ENCODE results near the gene NINJ2. TPM values are rescaled to one million over a fixed set of nuclear protein-coding genes. Genes with fewer than 3 reads are reported as not detected.

Gene NINJ2
- total RNA-seq, 1 donor from 2014 or later, result 0.31 TPM

DNA sequence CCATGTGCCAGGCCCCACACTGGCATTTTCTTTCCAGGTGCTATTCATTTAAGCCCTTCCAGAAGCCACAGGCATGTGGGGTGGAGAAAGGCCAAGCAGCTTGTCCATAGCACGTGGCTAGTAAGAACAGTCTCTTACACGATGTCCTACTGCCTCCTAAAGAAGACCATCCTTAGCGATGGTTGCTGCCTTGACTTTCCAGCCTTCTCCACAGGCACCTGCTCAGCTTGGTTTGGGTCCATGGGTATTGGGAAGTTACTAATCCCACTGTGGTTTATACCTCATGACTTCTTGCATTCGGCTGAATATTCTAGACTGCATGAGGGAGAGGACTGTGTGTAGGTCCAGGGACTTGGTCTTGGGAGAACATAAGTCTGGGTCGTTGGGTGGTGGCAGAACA is 49.2 kb downstream of the NINJ2 start:
- DNase-seq, result no peak

DNA sequence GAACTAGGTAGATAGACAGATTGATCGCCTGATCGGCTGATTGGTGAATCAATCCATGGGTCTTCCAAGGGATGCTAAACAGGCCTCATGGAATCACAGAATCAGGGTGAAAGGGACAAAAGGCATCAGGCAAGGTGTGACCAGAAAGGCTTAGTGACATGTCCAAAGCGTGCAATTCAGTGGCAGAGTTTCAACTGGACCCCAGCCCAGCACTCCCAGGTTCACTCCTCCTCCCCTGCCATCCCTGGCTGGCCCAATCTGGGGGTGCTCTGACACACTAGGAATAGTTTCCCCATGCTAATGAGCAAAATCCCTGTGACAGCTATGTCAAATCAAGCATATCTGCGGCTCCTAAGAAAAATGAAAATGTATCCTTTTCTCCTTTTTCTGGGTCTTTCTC is 50.4 kb downstream of the NINJ2 start:
- no peak for DNase-seq

DNA sequence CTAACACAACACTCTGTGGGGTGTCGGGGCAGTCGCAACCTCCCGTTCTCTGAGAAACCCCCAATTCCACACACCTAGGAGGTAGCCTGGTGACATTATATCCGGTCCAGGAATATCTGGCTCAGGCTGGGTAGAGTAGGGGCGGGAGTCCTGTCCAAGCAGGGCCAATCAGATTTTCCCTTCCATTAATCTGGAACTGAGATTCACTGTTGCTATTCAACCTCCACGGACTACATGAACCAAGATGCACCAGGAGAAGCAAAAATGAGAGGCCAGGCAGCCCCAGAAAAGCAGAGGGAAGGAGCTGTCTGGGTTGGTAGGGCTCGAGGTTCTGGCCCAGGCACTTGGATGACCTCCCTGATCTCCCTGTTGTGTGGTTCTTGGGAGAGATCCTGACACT is 51.0 kb downstream of the NINJ2 start:
- DNase-seq, result no peak

- DNase-seq, result no peak
Measured at GRCh38 chr12:611721-612120, 51.5 kb downstream of the NINJ2 start.

GRCh38 chr12:608921-609320 is 54.3 kb downstream of the NINJ2 start:
- DNase-seq, result no peak

DNA sequence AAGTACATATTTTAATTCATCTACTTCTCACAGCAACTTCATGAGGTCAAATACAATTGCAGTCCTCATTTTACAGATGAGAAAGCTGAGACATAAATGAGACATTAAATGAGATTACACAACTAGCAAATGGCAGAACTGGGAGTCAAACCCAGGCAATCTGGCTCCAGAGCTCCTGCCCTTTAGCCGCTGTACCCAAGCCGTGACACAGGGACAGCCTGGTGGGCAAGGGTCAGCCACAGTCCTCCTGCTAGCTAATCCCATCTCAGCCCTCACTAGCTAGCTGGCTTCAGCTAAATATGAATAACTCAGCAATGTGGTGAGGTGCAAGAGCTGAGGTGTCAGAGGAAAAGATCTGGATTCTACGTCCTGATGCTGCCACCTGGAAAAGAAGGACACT is 54.8 kb downstream of the NINJ2 start:
- DNase-seq, result no peak

GRCh38 chr12:607541-608001 is 55.7 kb downstream of the NINJ2 start:
- DNase-seq, result no peak

DNA sequence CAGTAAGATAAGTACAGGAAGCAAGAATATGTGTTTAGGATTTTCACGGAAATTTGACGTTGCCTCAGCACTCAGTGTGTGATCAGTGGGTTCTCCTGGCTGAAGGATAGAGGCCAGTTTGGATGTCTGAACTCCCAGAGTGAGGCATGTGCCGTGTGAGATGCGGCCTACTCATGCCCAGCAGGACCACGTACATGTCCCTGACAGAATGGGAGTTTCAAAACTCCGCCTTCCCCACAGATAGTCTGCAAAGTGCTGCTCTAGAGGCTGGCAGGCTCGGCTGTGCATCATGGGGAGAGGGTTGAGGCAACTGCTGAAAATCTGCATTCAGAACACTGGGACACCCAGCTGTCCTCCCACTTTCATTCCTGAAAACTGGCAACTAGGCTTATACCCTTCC is 58.3 kb downstream of the NINJ2 start:
- no peak for DNase-seq

DNA sequence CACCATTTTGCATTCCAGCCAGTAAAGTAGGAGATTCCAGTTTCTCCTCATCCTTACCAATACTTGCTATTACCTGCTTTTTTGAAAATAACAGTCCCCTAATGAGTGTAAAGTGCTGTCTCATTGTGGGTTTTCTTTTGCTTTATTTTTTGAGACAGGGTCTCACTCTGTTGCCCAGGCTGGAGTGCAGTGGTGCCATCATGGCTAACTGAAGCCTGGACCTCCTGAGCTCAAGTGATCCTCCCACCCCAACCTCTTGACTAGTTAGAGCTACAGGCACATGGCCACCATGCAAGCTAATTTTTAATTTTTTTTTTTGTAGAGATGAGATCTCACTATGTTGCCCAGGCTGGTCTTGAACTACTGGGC is 60.6 kb downstream of the NINJ2 start:
- no peak for DNase-seq

- DNase-seq, result no peak
Measured at GRCh38 chr12:601976-602699, 61.1 kb downstream of the NINJ2 start.

DNA sequence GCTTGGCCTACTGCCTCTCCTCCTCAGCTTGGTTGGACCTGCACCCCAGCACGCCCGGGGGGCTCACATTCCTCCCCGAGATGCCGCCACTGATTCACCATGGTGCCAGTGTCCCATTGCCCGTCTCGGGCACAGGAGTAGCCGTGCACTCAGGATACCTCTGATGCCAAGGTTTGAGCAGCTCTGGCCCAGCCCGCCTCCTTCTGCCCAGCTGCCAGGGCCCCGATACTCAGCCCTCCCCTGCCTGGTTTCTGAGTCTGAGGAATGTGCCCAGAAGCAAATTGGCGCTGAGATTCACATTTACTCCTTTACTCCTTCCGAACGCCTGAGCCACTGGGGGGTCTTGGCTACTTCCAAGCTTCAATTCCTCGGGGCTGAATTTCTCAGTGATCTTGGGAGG is 63.5 kb downstream of the NINJ2 start:
- no peak for DNase-seq

- DNase-seq, result no peak
Measured at GRCh38 chr12:597926-598568, 65.2 kb downstream of the NINJ2 start.

DNA sequence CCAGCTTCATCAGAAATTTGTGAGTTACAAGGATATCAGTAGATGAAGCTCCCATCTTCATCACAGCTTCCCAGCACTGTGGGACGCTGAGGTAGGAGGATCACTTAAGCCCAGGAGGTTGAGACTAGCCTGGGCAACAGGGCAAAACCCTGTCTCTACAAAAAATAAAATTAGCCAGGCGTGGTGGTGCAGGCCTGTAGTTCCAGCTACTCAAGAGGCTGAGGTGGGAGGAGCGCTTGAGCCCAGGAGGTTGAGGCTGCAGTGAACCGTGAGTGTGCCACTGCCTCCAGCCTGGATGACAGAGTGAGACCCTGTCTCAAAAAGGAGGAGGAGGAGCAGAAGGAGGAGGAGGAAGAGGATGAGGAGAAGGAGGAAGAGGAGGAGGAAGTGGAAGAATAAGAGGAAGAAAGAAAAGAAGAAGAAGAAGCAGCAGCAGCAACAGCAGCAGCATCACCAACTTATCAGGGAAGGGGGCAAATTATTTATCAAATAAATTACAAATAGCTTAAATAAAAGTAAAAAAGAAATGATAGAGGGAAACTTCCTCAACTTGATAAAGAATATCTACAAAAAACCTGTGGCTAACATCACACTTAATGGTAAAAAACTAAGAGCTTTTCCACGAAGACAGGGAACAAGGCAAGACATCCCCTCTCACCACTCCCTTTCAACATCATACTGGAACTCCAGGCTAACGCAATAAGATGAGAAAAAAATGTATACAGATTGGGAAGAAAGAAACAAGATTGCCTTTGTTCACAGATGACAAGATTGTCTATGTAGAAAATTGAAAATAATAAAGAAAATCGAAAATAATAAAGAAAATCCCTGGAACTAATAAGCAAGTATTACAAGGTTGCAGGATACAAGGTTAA is 69.6 kb downstream of the NINJ2 start:
- no peak for DNase-seq

DNA sequence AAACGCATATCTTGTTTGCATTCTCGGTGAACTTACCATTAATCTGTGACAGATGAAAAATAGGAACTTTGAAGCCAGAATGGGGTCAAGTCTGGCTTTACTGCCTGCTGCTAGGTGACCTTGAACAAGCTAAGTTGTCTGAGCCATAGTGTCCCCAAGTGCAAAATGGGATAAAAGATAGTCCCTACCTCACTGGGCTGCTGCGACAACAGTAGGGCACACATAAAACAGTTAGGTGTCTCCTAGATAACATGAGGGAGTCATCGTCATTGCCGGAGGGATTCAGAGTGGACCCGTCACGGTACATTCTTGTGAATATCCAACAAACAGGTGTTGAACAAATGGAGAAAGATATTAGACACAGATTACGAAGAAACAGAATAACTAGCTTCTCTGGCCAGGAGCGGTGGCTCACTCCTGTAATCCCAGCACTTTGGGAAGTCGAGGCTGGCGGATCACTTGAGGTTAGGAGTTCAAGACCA is 71.2 kb downstream of the NINJ2 start:
- no peak for DNase-seq

GRCh38 chr12:591167-592023 is 71.8 kb downstream of the NINJ2 start:
- no peak for DNase-seq

DNA sequence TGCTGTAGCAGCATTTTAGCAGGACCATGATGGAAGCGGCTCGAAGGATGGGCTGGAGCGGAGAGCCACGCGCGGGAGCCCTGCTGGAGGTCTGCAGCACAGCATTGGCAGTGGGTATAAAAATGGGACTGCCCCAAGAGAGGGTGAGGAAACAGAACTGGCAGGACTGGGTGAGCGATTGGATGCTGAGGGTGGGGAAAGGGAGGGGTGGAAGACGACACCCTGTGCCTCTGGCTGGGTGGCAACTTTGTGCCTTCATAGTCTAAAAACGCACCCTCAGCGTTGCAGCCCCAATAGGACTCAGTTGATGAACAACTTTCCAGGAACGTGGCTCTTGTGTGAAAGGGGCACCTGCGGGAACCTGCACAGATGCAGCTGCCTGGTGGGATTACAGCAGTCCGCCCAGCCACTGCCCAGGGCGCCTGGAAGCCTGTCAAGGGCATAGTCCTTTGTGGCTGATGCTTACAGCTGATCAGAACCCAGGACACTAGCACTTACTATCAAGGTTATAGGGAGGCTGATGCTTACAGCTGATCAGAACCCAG is 73.0 kb downstream of the NINJ2 start:
- DNase-seq, result no peak

- no peak for DNase-seq
Measured at GRCh38 chr12:588646-589045, 74.6 kb downstream of the NINJ2 start.

GRCh38 chr12:588024-588322 is 75.3 kb downstream of the NINJ2 start:
- DNase-seq, result no peak

- DNase-seq, result no peak
Measured at GRCh38 chr12:587132-588023, 75.9 kb downstream of the NINJ2 start.

DNA sequence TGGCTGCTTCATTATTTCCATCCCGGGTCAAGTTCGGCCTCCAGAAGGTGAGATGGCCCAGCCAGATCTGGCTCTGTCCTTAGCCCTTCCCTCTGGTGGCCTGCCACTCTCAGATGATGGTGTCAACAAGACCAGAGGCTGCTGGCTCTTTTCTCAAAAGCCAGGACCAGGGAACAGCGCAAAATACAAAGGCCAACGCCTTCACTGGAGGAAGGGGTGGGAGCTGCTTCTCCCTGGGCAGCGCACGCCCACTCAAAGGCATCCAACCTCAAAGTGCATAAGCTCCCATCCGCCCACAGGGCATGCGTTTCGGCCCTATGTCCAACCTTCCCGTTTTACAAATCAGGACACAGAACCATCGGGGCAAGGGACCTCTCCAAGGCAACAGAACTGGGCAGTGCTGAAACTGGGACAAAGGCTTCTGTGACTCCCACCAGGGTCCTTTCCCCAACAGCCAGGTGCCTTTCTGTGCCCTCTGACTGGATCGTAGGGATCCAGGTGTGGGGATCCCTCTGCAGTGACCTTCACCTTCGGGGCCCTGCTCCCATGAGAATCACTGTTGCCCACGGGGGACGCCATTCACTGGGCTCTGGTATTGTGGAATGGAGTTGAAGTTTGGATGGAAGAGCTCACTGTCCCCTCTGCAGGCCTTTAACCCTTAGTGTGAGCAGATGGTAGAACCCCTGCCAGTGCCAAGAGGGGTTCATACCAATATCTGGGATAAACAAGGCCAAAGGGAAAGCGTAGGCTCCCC is 76.8 kb downstream of the NINJ2 start:
- no peak for DNase-seq

Data from occipital lobe (tissue), 2 donors.